Natural killer cell treated with Interleukin-12 subunit alpha and Interleukin-12 subunit beta and Interleukin-15 and Interleukin-18, amount 100 ng/mL, for 72 hours (primary cell): Measurements from ENCODE around the gene WASHC1. TPM values are rescaled to one million over a fixed set of nuclear protein-coding genes. Genes with fewer than 3 reads are reported as not detected.
"Not testable (repeated sequence)": the region's sequence is repeated elsewhere in the genome, so short reads cannot be mapped to it uniquely, and the experiment has no call there.

Experiments used
- ATAC-seq, 2 donors: fragments of 150-1000 bp; cut with Tn5 transposase in 1 of 2; sonication (Bioruptor Pico), chemical (Tn5 transposase) in 1 of 2; 2 replicates each; pipeline ENCODE4 v1.10.0; 2021
- DNase-seq: peaks from one replicate; pipeline ENCODE4 v3.0.0; 2022; ENCODE audit warnings: low spot score
- H3K27ac Mint-ChIP-seq, 2 donors: 1 replicate in 1 of 2; 2 replicates in 1 of 2; pipeline ENCODE4 v1.8.0; 2022; ENCODE audit warnings: mixed read lengths in 2 of 2, mild to moderate bottlenecking in 1 of 2, moderate library complexity in 1 of 2
- H3K27me3 Mint-ChIP-seq, 2 donors: 1 replicate in 1 of 2; 2 replicates in 1 of 2; pipeline ENCODE4 v1.8.0; 2022; ENCODE audit warnings: mixed read lengths in 2 of 2
- H3K36me3 Mint-ChIP-seq: one replicate; pipeline ENCODE4 v1.8.0; 2022; ENCODE audit warnings: mixed read lengths
- H3K4me1 Mint-ChIP-seq, 2 donors: 1 replicate in 1 of 2; 2 replicates in 1 of 2; pipeline ENCODE4 v1.8.0; 2022; ENCODE audit warnings: low read depth in 2 of 2, mixed read lengths in 2 of 2, mild to moderate bottlenecking in 1 of 2
- H3K4me3 Mint-ChIP-seq: one replicate; pipeline ENCODE4 v1.8.0; 2022; ENCODE audit warnings: mixed read lengths
- H3K9me3 Mint-ChIP-seq: 2 replicates; pipeline ENCODE4 v1.8.0; 2022; ENCODE audit warnings: mixed read lengths
- total RNA-seq, 2 donors: library from RNA; stranded (reverse); gene quantifications; one replicate each; pipeline ENCODE4 v1.2.3, GENCODE V29; 2022

The WASHC1 gene
- total RNA-seq, result 10 to 100 TPM; 12.4 to 17.5 TPM

- not testable (repeated sequence) for H3K4me3 Mint-ChIP-seq, H3K27ac Mint-ChIP-seq, ATAC-seq, DNase-seq, H3K4me1 Mint-ChIP-seq, H3K36me3 Mint-ChIP-seq, H3K27me3 Mint-ChIP-seq, H3K9me3 Mint-ChIP-seq
Observed at GRCh38 chr9:29356-29755, at the start of gene WASHC1. Gene WASHC1 (minus strand): TSS chr9:29456. CDS start chr9:24999, 4,457 bp downstream.

- ATAC-seq, H3K4me1 Mint-ChIP-seq, H3K27ac Mint-ChIP-seq, H3K9me3 Mint-ChIP-seq, H3K27me3 Mint-ChIP-seq, DNase-seq, H3K4me3 Mint-ChIP-seq, H3K36me3 Mint-ChIP-seq: not testable (repeated sequence)
Observed at GRCh38 chr9:78333-78732, 49.1 kb upstream of the WASHC1 start.

DNA sequence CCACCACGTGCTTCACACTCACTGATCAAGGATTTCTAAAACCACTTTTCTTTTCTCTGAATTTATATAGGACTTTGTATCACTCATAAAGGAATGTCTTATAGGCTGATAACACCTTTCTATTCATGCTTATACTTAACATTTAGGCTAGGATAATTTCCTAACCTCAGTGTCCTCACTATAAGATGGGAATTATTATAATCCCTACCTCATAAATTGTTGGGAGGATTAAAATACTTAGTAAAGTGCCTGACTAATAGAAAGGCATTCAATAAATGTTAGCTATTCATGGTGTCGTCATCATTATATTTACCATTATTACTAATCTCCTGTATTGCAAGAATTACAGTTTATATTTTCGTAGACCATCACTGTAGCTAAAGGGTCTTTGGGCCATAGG lies 47.1 kb upstream of the WASHC1 start:
- H3K4me1 Mint-ChIP-seq, DNase-seq, H3K27me3 Mint-ChIP-seq, H3K9me3 Mint-ChIP-seq, H3K4me3 Mint-ChIP-seq, H3K36me3 Mint-ChIP-seq, H3K27ac Mint-ChIP-seq, ATAC-seq: not testable (repeated sequence)

DNA sequence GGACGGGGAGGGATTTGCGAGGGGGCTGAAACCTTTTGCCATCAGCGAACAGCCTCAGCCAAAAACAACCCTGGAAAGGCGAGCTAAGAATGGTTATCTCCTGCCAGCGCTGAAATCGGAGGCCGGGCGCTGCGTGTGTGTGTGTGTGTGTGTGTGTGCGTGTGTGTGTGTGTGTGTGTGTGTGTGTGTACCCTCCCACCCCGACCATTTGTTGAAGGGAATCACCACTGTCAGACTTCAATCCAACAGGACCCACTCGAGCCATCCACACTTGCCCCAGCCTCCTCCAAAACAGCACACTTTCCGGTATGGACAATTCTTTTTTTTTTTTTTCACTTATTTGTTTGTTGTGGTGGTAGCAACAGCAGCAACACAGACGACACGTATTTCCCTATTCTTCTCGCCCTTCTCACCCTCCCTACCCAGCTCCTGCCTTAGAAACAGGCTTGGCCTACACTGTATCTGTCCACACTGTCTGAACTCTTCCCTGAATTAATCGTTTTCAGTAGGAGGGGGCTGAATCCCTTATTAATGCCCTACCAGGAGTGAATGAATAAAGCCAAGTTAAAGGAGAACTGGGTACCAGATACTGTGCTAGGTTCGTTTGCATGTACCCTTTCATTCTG lies 44.8 kb upstream of the WASHC1 start:
- H3K4me3 Mint-ChIP-seq, result peak overlapping the region; percentile 42
- not testable (repeated sequence) for ATAC-seq, H3K4me1 Mint-ChIP-seq, H3K27ac Mint-ChIP-seq, H3K36me3 Mint-ChIP-seq, H3K9me3 Mint-ChIP-seq, DNase-seq, H3K27me3 Mint-ChIP-seq

- not testable (repeated sequence) for H3K9me3 Mint-ChIP-seq, H3K27ac Mint-ChIP-seq, H3K36me3 Mint-ChIP-seq, H3K27me3 Mint-ChIP-seq, H3K4me1 Mint-ChIP-seq, DNase-seq
- H3K4me3 Mint-ChIP-seq, result peak overlapping the region; percentile 42
- ATAC-seq, result peak; percentile 62 to 65
Observed at GRCh38 chr9:73076-73899, 44.0 kb upstream of the WASHC1 start.

DNA sequence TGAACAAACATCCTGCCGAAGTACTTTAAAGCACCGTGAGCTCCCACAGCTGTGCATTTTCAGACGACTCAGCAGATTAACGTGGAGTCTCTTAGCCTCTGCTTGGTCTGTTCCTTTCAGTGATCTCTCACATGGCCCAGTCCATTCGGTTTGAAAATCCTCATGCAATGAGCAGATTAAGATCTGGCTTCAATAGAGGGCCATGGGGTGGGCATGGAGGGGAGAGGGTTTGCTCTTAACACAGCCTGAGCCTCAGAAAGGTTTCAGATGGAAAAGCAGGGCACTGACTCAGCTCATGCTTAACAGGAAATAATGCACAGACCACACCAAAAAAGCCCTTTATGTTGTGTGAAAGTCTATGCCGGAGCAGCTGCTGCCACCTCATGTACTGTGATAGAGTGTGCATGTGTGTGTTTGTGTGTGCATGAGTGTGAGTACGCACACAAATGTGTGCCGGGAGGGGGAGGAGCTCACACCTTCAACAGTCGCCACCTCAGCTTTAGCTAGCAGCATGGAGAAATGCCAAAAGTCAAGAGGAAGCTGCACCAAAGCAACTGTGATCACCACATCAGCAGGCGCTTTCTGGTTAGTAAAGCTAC lies 33.9 kb upstream of the WASHC1 start:
- ATAC-seq, result peak; percentile 90 to 96
- H3K36me3 Mint-ChIP-seq, H3K9me3 Mint-ChIP-seq, H3K4me1 Mint-ChIP-seq, H3K27me3 Mint-ChIP-seq, DNase-seq: not testable (repeated sequence)
- Mint-ChIP-seq H3K27ac (peak overlapping the region in 1 of 2 donors; percentile 28), H3K4me3 (peak overlapping the region; percentile 61)

- not testable (repeated sequence) for H3K4me3 Mint-ChIP-seq, H3K27me3 Mint-ChIP-seq, H3K4me1 Mint-ChIP-seq, H3K36me3 Mint-ChIP-seq, H3K27ac Mint-ChIP-seq, H3K9me3 Mint-ChIP-seq, DNase-seq, ATAC-seq
Observed at GRCh38 chr9:52678-53077, 23.4 kb upstream of the WASHC1 start.

GRCh38 chr9:48190-48842 lies 19.1 kb upstream of the WASHC1 start:
- H3K27me3 Mint-ChIP-seq, H3K27ac Mint-ChIP-seq, H3K36me3 Mint-ChIP-seq, H3K9me3 Mint-ChIP-seq, DNase-seq, ATAC-seq, H3K4me1 Mint-ChIP-seq, H3K4me3 Mint-ChIP-seq: not testable (repeated sequence)

- not testable (repeated sequence) for H3K27me3 Mint-ChIP-seq, H3K27ac Mint-ChIP-seq, H3K9me3 Mint-ChIP-seq, H3K4me3 Mint-ChIP-seq, H3K4me1 Mint-ChIP-seq, H3K36me3 Mint-ChIP-seq, DNase-seq
- ATAC-seq, result peak in 1 of 2 donors; percentile 46
Observed at GRCh38 chr9:46639-47271, 17.5 kb upstream of the WASHC1 start.

- DNase-seq, H3K27ac Mint-ChIP-seq, H3K27me3 Mint-ChIP-seq, H3K4me1 Mint-ChIP-seq, ATAC-seq, H3K9me3 Mint-ChIP-seq, H3K36me3 Mint-ChIP-seq, H3K4me3 Mint-ChIP-seq: not testable (repeated sequence)
Observed at GRCh38 chr9:46164-46563, 16.9 kb upstream of the WASHC1 start.

- H3K36me3 Mint-ChIP-seq, DNase-seq: not testable (repeated sequence)
Observed at GRCh38 chr9:45180-45878, 16.1 kb upstream of the WASHC1 start.

DNA sequence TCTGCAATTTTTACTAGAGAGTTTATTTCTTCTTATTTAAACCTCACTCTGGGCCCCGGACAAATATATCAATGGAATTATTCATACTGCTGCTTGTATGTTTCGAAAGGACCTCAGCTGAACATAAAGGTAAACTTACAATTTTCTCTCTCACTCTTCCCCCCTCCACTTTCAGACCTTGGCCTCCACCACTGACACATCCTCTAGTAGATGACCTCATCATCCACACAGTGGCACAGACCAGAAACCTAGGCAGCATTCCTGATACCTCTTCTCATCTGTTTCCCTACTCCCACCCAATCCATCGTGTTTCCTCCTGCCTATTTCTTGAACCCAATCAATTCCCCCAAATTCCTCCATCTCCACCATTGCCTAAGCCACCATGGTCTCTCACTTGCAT lies 15.2 kb upstream of the WASHC1 start:
- not testable (repeated sequence) for ATAC-seq, H3K4me1 Mint-ChIP-seq, H3K27me3 Mint-ChIP-seq, H3K27ac Mint-ChIP-seq, H3K9me3 Mint-ChIP-seq, H3K4me3 Mint-ChIP-seq, DNase-seq, H3K36me3 Mint-ChIP-seq

More at GRCh38 chr9:45180-45878, 16.1 kb upstream of the WASHC1 start:
- ATAC-seq, H3K27ac Mint-ChIP-seq, H3K4me3 Mint-ChIP-seq, H3K9me3 Mint-ChIP-seq, H3K27me3 Mint-ChIP-seq, H3K4me1 Mint-ChIP-seq: not testable (repeated sequence)

- not testable (repeated sequence) for H3K9me3 Mint-ChIP-seq, H3K27me3 Mint-ChIP-seq, ATAC-seq, H3K4me1 Mint-ChIP-seq, H3K4me3 Mint-ChIP-seq, DNase-seq, H3K36me3 Mint-ChIP-seq, H3K27ac Mint-ChIP-seq
Observed at GRCh38 chr9:43636-44035, 14.4 kb upstream of the WASHC1 start.
